SU-DHL-6 (cell line): ENCODE results near the gene SUCNR1.

Source experiments
- H2AFZ ChIP-seq: fragments of 200-600 bp; sonication (generic); 2 replicates; pipeline ENCODE4 v1.6.1; 2014; ENCODE audit warnings: low read depth, mild to moderate bottlenecking, moderate library complexity, mixed read lengths, antibody characterized with exemption, low read length; ENCODE audit not compliant: severe bottlenecking
- H3F3A ChIP-seq: fragments of 200-600 bp; shearing (Covaris generic); 2 replicates; pipeline ENCODE4 v1.6.0; 2016; ENCODE audit warnings: antibody characterized with exemption, mild to moderate bottlenecking; ENCODE audit not compliant: insufficient read depth
- H3K27ac ChIP-seq: fragments of 200-600 bp; sonication (generic); 2 replicates; pipeline ENCODE4 v1.5.1; 2016; ENCODE audit warnings: low read depth, mild to moderate bottlenecking, low read length, moderate library complexity, mixed read lengths
- H3K27me3 ChIP-seq: fragments of 200-600 bp; sonication (generic), shearing (Covaris generic); 2 replicates; pipeline ENCODE4 v1.6.0; 2014; ENCODE audit warnings: mild to moderate bottlenecking, low read length
- H3K36me3 ChIP-seq: fragments of 200-600 bp; sonication (generic); 2 replicates; pipeline ENCODE4 v1.6.1; 2014; ENCODE audit warnings: mild to moderate bottlenecking, low read length, mixed read lengths
- H3K4me2 ChIP-seq: fragments of 300-600, 200-600 bp; shearing (Covaris generic), sonication (generic); 2 replicates; pipeline ENCODE4 v1.6.0; 2014; ENCODE audit warnings: low read length, low read depth, mild to moderate bottlenecking; ENCODE audit not compliant: poor library complexity, severe bottlenecking
- H3K4me3 ChIP-seq: fragments of 200-600 bp; sonication (generic); 2 replicates; pipeline ENCODE4 v1.5.1; 2014; ENCODE audit warnings: antibody characterized with exemption, low read length, mild to moderate bottlenecking, mixed read lengths; ENCODE audit not compliant: insufficient read depth, poor library complexity, severe bottlenecking
- H3K79me2 ChIP-seq: fragments of 200-600 bp; sonication (generic); 2 replicates; pipeline ENCODE4 v1.6.1; 2014; ENCODE audit warnings: mild to moderate bottlenecking, low read length, moderate library complexity; ENCODE audit not compliant: insufficient read depth
- H3K9ac ChIP-seq: fragments of 200-600 bp; sonication (generic); 2 replicates; pipeline ENCODE4 v1.7.0; 2014; ENCODE audit warnings: mild to moderate bottlenecking, low read length
- H3K9me2 ChIP-seq: fragments of 200-600 bp; sonication (generic); replicated peaks from 2 replicates; pipeline ENCODE4 v1.6.1; 2014; ENCODE audit warnings: low read length; ENCODE audit not compliant: insufficient read depth
- H3K9me3 ChIP-seq: fragments of 200-600 bp; sonication (generic); 2 replicates; pipeline ENCODE4 v1.6.1; 2014; ENCODE audit warnings: low read length, mixed read lengths; ENCODE audit not compliant: insufficient read depth
- H4K20me1 ChIP-seq: fragments of 200-600 bp; sonication (generic); 2 replicates; pipeline ENCODE4 v1.6.1; 2014; ENCODE audit warnings: low read depth, mild to moderate bottlenecking, antibody characterized with exemption, low read length, moderate library complexity, mixed read lengths
- CTCF ChIP-seq: fragments of 200-600 bp; sonication (generic); IDR thresholded peaks from one replicate; pipeline ENCODE4 v1.5.1; 2017; ENCODE audit warnings: antibody characterized with exemption, mild to moderate bottlenecking, low read length, moderate library complexity; ENCODE audit not compliant: insufficient read depth, poor library complexity, severe bottlenecking
- EZH2phosphoT487 ChIP-seq: fragments of 200-600 bp; sonication (generic), shearing (Covaris generic); conservative IDR thresholded peaks from 2 replicates; pipeline ENCODE4 v1.6.1; 2018; ENCODE audit warnings: mild to moderate bottlenecking, antibody characterized with exemption, low read length, moderate library complexity, mixed read lengths

SUCNR1 gene

GRCh38 chr3:151908399-151908798, 35.0 kb downstream of the SUCNR1 start:
- no peak overlapping the region for H3K4me2 ChIP-seq
- no peaks in the 10 kb centered on the region for H3K9me3 ChIP-seq
- no peak overlapping the region for H2AFZ ChIP-seq
- no peaks in the 10 kb centered on the region for H3K79me2 ChIP-seq
- no peaks in the 10 kb centered on the region for H3F3A ChIP-seq
- TF ChIP-seq EZH2phosphoT487 (no peak), CTCF (no peak)
- H4K20me1 ChIP-seq, result no peaks in the 10 kb centered on the region
- H3K9me2 ChIP-seq, result no peaks in the 10 kb centered on the region
- no peak overlapping the region for H3K9ac ChIP-seq
- no peaks in the 10 kb centered on the region for H3K27me3 ChIP-seq
- H3K27ac ChIP-seq, result no peak overlapping the region
- H3K4me3 ChIP-seq, result no peak overlapping the region
- H3K36me3 ChIP-seq, result no peaks in the 10 kb centered on the region

GRCh38 chr3:151909681-151910405, 36.4 kb downstream of the SUCNR1 start:
- Histone ChIP-seq H3K27ac (no peak overlapping the region), H3K9me3 (no peaks in the 10 kb centered on the region), H4K20me1 (no peaks in the 10 kb centered on the region), H3K4me3 (no peak overlapping the region), H3K27me3 (no peaks in the 10 kb centered on the region), H3F3A (no peaks in the 10 kb centered on the region), H3K4me2 (no peak overlapping the region), H3K79me2 (no peaks in the 10 kb centered on the region), H3K36me3 (no peaks in the 10 kb centered on the region), H2AFZ (no peak overlapping the region), H3K9me2 (no peaks in the 10 kb centered on the region), H3K9ac (no peak overlapping the region)
- TF ChIP-seq EZH2phosphoT487, result no peak
- TF ChIP-seq CTCF, result no peak

GRCh38 chr3:151911462-151911861, 38.0 kb downstream of the SUCNR1 start:
- Histone ChIP-seq H3K79me2 (no peaks in the 10 kb centered on the region), H3K9me2 (no peaks in the 10 kb centered on the region), H3K27me3 (no peaks in the 10 kb centered on the region), H3K9me3 (no peaks in the 10 kb centered on the region), H3K4me3 (no peak overlapping the region), H2AFZ (no peak overlapping the region), H3K4me2 (no peak overlapping the region), H3K9ac (no peak overlapping the region), H3F3A (no peaks in the 10 kb centered on the region), H4K20me1 (no peaks in the 10 kb centered on the region), H3K27ac (no peak overlapping the region), H3K36me3 (no peaks in the 10 kb centered on the region)
- no peak for TF ChIP-seq CTCF
- no peak for TF ChIP-seq EZH2phosphoT487
